NCI-H345 treated with DMSO at 0.1 percent for 48 hours (cell line): ENCODE measurements around the gene ZNF460.

Experiments
- DNase-seq: peaks from one replicate; lab custom pipeline; 2025; ENCODE audit not compliant: unreplicated experiment; lab: John Stamatoyannopoulos, UW

The ZNF460 gene

DNA sequence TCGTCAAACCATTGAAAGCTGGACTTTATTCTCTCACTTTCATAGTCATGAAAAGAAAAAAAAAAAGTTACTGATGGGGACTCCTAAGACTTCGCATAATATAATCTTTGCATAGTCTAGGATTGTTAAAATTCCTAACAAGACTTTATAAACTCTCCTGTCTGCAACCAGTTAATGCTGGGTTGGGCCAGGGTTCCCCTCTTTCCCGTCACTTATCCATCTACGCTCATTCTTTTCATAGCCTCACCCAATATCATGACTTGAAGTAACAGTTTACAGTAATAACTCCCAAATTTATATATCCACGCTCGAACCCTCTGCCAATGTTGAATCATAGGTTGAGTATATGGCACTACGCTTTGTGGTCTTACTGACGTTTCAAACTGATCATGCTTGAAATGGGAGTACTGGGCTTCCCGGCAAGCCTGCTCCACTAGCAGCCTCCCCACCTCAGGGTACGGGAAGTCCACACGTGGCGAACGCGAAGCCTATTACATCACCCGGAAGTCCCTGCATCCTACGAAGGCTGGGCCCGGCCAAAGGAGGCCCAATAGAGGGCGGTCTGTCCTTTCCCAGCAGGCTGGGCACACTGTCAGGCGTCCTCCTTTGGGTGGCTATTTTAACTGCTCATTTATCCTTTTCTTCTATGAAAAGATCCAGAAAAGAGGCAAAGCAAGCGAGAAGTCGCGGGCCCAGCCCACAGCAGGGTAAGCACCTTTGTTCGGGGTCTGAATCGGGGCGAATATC lies 694 bp upstream of the ZNF460 start:
- DNase-seq: peak; percentile 80

DNA sequence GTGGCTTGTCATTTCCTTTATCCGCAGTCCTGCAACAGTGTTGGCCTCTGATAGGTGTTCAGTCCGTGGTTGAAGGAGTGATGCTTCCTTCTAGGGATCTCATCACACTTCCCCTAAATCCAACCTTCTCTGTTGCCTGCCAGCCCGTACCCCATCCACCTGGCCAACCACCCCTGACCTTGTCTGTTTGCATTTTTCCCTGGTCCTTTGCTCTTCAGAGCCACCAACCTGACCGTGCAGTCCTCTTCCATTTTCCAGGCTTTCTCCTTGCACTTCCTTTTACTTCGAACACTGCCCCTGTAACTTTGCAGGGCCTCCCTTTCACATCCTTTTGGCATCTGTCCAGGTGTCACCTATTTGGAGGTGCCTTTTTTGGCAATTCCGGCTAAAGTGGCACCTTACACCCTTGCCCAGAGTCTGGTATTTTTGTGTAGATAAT lies 696 bp downstream of the ZNF460 start:
- DNase-seq: no peak

DNA sequence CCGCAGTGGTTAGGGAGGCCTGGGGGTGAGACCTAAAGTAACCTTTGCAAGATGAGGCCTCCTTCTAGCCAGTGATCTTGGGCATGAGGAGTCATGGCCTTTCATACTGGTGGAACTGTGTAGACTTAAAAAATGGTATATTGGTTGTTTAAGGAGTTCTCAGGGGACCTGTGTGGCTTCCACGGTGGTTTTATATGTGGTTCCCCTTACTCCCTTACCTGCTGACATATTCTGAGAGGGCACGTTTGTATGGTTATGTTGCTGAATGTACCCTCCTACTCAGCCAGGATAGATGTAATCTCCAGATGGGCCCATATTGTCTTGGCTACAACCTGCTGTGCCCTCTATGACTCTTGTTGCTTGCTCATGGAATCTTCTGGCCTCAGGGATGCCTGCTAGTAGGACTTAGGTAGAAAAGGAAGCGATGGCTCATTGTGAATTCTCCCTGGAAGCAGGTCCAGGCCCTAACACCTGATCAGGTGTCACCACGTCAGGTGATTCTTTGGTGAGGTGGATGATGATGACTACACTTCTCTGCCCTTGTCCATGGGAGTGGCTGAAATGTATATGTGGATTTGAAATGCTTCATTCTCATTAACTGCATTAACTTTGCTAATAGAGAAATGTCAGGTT lies 1.8 kb downstream of the ZNF460 start:
- no peak for DNase-seq

DNA sequence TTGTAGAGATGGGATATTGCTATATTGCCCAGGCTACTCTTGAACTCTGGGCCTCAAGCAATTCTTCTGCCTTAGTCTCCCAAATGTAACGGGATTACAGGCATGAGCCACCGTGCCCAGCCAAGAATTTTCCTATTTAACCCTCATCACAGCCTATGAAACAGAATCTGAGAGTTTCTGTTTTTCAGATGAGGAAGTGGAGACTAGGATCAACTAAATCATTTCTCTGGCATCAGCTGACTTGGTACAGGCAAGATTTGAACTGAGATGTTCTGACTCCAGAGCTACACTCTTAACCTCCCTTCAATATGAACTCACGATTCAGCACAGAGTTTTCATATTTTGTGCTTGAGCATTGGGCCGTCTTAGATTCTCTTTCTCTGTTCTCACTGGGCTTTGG lies 8.1 kb downstream of the ZNF460 start:
- no peak for DNase-seq

DNA sequence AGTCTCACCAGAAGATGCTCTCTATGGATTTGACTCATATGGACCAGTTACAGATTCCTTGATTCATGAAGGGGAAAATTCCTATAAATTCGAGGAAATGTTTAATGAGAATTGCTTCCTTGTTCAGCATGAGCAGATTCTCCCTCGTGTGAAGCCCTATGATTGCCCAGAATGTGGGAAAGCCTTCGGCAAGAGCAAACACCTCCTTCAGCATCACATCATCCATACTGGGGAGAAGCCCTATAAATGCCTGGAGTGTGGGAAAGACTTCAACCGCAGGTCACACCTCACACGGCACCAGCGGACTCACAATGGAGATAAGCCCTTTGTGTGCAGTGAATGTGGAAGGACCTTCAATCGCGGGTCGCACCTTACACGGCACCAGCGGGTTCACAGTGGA lies 10.7 kb downstream of the ZNF460 start:
- DNase-seq: no peak

DNA sequence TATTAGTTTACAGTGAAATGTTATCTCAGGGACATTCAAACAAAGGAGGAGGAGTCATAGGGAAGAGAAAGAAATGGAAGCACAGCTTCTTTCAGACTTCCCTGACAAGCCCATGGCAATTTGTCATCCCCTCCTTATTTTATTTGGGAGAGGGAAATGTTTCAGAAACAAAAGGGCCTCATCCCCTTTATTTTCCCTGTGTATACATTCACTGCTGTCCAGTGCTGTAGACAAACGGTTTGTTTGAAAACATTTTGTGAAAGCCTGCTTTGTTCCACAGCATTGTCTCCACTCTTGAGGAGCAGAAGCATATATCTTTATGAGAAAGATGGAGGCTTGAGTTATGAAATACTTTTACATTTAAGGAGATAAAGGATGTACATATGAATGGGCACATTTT lies 12.3 kb downstream of the ZNF460 start:
- no peak for DNase-seq

DNA sequence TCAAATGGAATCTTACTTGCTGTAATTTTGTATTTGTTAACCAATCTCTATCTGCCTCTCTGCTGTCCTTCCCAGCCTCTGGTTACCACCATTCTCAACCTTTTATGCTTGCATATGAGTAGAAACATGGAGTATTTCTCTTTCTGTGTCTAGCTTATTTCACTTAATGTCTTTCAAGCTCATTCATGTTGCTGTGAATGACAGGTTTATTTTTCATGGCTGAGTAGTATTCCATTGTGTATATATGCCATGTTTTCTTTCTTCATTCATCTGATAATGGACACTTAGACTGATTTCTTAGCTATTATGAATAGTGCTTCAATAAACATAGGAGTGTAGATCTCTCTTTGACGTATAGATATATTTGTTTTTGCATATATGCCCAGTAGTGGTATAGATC lies 13.4 kb downstream of the ZNF460 start:
- DNase-seq: no peak

DNA sequence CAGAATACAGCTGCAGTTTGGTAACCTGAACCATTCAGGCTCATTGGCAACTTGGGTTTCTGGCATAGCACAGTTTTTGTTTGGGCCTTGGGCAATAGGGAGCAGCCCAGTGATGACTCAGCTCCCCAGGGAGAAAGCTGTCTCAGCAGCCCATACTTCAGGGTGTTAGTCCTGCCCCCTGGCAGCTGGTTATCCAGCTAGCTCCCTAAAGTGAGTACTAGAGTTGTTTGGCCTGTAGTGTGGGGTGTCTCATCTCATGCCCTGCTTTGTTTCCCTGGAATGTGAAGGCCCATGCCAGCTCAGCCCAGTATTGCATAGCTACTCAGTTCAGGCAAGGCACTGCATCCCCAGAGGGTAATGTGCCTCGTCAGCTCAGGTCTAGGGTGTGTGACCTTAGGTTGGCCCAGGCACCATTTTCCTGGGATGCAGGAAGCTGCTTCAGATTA lies 21.8 kb downstream of the ZNF460 start:
- DNase-seq: no peak

DNA sequence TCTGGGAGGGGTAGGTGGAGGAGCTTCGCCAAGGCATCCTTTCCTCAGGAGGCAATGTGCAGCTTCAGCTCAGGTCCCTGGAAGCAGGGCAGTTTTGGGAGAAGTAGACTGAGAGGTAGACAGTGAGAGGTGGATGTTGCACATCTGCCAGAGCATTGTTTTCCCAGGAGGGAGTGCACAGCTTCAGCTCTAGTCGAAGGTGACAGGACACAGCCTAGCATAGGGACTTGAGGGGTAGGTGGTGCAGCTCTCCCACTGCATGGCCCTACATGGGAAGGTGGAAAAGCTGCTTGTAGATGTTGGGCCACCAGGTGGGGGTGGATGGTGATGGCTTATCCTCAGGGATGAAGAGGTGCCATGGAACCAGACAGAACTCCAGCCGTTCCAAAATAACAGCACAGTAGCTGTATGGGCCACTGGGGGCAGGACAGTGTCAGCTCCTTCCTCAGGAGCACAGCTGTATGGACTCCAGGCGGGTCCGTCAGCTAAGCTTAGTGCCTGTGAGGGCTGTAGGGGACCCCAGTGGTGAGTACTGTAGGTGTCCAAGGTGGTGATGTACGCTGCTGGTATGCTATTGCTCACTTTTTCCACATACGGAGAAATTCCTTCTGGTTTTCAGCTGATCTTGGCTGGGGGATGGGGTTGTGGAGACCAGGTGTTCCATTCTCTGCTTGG lies 22.6 kb downstream of the ZNF460 start:
- no peak for DNase-seq

DNA sequence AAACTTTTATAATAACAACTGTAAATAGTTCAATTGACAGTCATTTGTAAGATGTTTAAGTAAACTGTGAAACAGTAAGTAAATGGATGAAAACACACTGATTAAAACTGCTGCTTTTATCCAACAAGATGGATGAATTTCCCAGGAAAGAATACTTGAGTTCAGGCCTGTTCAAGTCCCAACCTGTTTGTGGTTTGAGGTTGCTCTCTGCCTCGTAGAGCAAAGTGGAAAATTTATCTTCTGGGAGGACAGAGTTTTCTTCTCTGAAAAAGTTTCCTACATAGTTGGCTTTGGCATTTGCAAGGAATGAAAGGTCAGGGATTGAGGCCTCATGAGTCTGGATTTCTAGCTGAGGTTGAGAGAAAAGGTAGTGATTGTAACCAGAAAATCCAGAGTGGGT lies 24.8 kb downstream of the ZNF460 start:
- no peak for DNase-seq

DNA sequence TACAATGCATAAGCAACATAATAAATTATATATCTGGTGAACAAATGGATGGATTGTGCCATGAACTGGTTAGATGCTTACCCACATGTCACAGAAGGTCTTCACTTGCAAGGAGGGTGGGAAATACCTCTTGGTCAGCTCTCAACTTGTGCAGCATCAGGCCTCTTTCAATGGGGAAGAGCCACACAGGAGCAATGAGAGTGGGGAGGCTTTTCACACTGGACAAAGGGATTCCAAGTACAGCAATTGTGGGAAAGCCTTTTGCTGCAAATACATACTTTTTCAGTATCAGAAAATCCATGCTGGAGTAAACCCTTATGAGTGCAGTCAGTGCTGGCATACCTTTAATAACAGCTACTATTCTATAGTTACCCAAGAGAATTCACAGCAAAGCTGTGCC lies 28.2 kb downstream of the ZNF460 start:
- DNase-seq: no peak

DNA sequence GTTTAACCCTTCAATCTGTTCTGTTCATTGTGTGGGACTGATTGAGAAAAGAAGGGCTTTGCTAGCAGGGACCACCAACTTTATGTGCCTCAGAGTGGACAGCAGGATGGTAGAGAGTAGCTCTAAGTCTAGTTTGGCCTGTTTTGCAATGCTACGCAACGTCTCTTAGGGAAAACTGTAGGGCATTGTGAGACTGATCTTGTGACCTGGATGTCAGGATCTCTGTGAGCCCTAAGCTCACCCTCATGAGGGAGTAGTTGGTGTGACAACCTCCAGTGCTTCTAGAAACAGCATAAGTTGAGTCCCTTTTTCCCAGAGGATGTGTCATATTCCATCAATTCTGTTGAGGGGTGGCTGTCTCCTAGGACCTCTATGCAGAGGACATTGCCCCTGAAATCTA lies 30.5 kb downstream of the ZNF460 start:
- DNase-seq: no peak

DNA sequence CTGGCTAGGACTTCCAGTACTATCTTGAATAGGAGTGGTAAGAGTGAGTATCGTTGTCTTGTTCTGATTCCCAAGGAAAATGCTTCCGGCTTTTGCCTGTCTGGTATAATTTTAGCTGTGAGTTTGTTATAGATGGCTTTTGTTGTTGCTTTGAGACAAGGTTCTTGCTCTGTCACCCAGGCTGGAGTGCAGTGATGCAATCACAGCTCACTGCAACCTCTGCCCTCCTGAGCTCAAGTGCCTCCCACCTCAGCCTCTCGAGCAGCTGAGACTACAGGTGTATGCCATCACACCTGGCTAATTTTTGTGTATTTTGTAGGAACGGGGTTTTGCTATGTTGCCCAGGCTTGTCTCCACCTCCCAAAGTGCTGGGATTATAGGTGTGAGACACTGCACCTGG lies 33.9 kb downstream of the ZNF460 start:
- no peak for DNase-seq

DNA sequence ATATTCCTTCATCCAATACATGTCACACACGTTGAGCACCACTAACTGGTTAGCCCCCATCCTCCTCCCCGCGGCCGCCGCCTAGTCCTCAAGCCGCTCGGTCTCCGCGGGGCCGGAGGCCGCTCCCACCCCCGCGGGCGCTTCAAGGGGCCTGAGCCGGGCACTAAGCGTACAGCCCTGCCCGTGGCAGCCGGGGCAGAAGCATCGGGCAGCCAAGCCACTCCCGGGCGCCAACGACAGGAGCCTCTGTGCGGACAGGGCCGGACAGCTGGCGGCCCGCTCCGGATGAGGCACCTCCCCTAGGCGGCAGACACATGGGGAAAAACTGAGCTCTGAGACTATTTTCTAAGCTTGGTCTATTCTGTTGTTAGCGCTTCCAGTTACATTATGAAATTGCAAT lies 37.2 kb downstream of the ZNF460 start:
- no peak for DNase-seq

DNA sequence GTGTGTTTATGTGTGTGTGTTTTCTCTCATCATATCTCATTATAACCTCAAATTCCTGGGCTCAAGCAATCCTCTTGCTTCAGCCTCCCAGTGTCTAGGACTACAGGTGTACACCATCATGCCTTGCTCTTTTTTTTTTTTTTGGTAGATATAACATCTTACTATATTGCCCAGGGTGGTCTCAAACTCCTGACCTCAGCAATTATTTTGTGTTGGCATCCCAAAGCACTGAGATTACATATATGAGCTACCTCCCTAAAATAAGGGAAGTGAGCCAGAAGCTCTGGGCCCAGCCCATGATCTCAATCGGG lies 39.5 kb downstream of the ZNF460 start:
- DNase-seq: no peak

DNA sequence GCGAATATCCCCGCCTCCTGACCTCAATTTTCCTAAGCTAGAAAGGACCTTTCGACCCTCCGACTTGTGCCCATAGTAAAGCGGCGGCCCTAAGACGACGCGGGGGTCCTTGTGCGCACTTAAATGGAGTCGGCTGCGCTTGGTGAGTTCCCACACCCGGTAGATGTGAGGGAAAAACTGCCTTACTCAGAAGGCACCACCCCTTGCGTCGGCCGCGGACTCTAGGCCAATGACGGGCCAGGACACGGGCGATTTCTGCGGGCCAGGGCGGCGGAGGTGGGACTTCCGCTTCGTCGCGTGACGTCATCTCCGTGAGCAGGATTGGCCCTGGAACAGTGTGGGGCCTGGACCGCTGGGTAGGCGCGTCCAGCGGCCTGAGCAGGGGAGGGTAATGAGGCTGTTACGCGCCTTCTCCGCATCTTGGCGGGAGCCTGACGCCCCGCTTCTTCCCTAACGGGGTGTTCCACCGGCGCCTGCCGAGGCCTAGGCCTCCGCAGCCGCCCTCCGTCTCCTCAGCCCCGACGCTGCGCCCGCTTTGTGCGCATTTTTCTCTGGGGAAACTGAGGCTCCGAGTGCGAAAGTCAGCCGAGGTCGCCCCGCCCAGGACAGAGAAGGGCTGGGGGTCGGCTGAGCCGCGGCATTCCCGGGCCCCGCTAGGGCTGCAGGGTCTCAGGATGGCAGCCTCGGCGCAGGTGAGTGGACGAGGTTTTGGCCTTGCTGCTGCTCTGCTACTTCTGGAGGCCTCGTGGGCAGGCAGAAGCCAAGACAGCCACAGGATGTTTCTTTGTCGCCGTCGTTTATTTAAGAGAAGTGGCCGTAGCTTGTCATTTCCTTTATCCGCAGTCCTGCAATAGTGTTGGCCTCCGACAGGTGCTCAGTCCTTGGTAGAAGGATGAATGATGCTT lies 40.1 kb downstream of the ZNF460 start, which contains the start of gene ZNF543:
ZNF543 (plus strand) TSS at position 293 of the 905 bp plus-strand sequence; CDS start at position 675, 382 bp downstream.
- DNase-seq: peak; percentile 61

DNA sequence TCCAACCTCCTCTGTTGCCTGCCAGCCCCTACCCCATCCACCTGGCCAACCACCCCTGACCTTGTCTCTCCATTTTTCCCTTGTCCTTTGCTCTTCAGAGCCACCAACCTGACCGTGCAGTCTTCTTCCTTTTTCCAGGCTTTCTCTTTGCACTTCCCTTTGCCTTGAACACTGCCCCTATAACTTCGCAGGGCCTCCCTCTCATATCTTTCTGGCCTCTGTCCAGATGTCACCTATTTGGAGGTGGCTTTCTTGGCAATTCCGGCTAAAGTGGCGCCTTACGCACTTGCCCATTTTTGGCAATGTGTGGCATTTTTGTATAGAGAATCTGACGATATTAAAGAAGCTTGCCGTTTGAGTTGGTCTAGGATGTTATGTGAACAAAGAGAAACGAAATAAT lies 40.8 kb downstream of the ZNF460 start:
- DNase-seq: no peak

DNA sequence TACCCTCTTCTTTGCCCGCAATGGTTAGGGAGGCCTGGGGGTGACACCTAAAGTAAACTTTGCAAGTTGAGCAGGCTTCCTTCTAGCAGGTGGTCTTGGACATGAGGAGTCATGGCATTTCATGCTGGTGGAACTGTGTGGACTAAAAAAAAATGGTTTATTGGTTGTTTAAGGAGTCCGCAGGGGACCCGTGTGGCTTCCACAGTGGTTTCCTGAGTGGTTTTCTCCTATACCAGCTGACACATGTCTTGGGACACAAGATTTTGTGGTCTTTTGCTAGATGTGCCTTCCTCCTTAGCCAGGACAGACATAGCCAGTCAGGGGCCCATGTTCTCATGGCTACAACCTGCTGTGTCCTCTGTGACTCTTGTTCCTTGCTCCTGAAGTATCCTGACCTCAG lies 41.5 kb downstream of the ZNF460 start:
- no peak for DNase-seq

DNA sequence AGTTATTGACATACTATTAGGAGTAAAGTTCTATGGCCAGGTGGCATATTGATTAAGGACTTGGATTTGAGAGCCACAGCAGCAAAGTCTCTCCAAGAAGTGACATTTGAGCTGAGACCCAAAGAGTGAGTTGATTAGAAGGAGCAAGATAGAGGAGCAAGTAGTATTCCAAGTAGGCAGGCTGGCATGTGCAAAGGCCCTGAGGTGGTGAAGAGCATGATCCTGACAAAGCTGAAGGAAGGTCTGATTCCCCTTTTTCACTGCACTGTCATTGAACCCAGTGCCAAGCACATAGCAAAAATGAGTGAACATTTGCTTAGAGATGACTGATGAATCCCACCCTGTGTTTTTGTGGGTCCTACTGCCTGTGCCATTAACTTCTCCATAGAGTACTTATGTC lies 44.7 kb downstream of the ZNF460 start:
- no peak for DNase-seq

DNA sequence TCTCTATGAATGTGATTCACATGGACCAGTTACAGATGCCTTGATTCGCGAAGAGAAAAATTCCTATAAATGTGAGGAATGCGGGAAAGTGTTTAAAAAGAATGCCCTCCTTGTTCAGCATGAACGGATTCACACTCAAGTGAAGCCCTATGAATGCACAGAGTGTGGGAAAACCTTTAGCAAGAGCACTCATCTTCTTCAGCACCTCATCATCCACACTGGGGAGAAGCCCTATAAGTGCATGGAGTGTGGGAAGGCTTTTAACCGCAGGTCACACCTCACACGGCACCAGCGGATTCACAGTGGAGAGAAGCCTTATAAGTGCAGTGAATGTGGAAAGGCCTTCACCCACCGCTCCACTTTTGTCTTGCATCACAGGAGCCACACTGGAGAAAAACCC lies 47.7 kb downstream of the ZNF460 start:
- DNase-seq: no peak

DNA sequence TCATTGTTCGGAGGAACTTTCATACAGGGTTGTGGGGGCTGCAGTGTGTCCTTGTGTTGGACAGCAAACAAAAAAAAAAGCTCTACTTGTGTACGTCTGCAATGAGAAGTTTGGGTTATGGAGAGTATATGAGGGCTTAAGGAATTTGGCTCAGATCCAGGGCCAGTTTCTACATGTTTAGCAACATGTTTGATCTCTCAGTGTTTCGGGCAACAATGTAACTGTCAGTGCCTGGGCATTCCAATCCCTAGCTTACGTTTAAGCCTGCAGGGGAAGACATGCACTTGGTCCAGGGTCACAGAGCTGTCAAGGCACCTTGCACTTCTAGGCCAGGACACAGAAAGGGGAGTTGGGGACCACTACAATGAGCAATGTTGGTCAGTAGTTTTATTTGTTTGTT lies 53.9 kb downstream of the ZNF460 start:
- no peak for DNase-seq
